Loucy (cell line): ENCODE measurements around the gene MYCL.
"Not testable (repeated sequence)": the region's sequence is repeated elsewhere in the genome, so short reads cannot be mapped to it uniquely, and the experiment has no call there.

Source experiments
- CTCF ChIP-seq: fragments of 200-600 bp; sonication (generic); conservative IDR thresholded peaks from 2 replicates; pipeline ENCODE4 v1.5.1; 2014; ENCODE audit warnings: mild to moderate bottlenecking, antibody characterized with exemption, low read length
- EZH2phosphoT487 ChIP-seq: fragments of 200-600 bp; IDR thresholded peaks from 2 replicates; pipeline ENCODE4 v1.6.1; 2018; ENCODE audit warnings: antibody characterized with exemption, mild to moderate bottlenecking, moderate library complexity, borderline replicate concordance

GRCh38 chr1:39913136-39913535 lies 11.4 kb upstream of the MYCL start:
- not testable (repeated sequence) for TF ChIP-seq CTCF, EZH2phosphoT487
